Cardiac muscle cell (in vitro differentiated cells and primary cell): ENCODE results near the gene MOB3A. TPM values are rescaled to one million over a fixed set of nuclear protein-coding genes. Genes with fewer than 3 reads are reported as not detected.

Experiments used
- DNase-seq, 2 donors: peaks; one replicate each; pipeline versions ENCODE4 v3.0.0 to v3.0.0-alpha.2; 2010 to 2017; ENCODE audit warnings: low read depth in 1 of 2, low spot score in 1 of 2
- H3K27ac ChIP-seq: fragments of 200-600 bp; sonication (generic); 2 replicates; pipeline ENCODE4 v1.5.1; 2016
- H3K27me3 ChIP-seq: fragments of 200-600 bp; sonication (generic); 2 replicates; pipeline ENCODE4 v1.6.0; 2016; ENCODE audit warnings: control low read depth
- H3K36me3 ChIP-seq: fragments of 200-600 bp; sonication (generic); 2 replicates; pipeline ENCODE4 v1.5.1; 2016; ENCODE audit warnings: control low read depth
- H3K4me1 ChIP-seq: fragments of 200-600 bp; sonication (generic); 2 replicates; pipeline ENCODE4 v1.8.1; 2017; ENCODE audit warnings: low read depth, mild to moderate bottlenecking, mixed run types
- H3K4me3 ChIP-seq: fragments of 200-600 bp; sonication (generic); 2 replicates; pipeline ENCODE4 v1.5.1; 2016; ENCODE audit warnings: mild to moderate bottlenecking
- H3K9me3 ChIP-seq: fragments of 200-600 bp; sonication (generic); 2 replicates; pipeline ENCODE4 v1.5.1; 2017; ENCODE audit warnings: low read depth, mild to moderate bottlenecking, control low read depth
- CTCF ChIP-seq: IDR thresholded peaks from 2 replicates; pipeline ENCODE4 v1.5.1; 2012; ENCODE audit warnings: low read depth, mild to moderate bottlenecking, low read length
- polyA plus RNA-seq: library from polyadenylated mRNA; unstranded; fragments of >200 nt; fragmentation: Nextera tagmentation; extraction: Ambion mirVana; gene quantifications from 2 replicates; pipeline ENCODE4 v1.2.1, GENCODE V29; 2016
- total RNA-seq: library from RNA; depleted of rRNA; stranded (reverse); fragments of >200 nt; gene quantifications from 2 replicates; pipeline ENCODE4 v1.2.3, GENCODE V29; 2016

The MOB3A gene
- total and polyA plus RNA-seq, 2 experiments from 2014 or later, result 15.1 to 21.6 TPM

DNA sequence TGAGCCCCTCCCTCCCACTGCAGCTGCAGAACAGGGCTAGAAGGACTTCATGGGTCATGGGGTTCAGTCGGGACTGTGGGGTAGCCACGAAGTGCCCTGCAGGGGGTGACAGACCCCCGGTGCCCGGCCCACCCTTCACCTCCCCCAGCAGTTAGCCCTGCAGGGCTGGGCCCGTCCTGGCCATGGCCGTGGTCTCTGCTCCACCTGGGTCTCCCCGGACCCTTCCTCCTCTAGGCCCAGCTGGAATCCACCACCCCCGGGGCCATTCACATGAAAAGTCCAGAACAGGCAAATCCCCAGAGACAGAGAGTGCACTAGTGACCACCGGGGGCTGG, 62.3 kb downstream of the MOB3A start:
- H3K9me3 ChIP-seq, result no peaks in the 10 kb centered on the region
- TF ChIP-seq CTCF, result no peak
- no peak overlapping the region for H3K27ac ChIP-seq
- DNase-seq, result no peak
- peaks cover 3% of the 10 kb centered on the region for H3K4me1 ChIP-seq
- H3K36me3 ChIP-seq, result no peaks in the 10 kb centered on the region
- no peak overlapping the region for H3K4me3 ChIP-seq
- no peaks in the 10 kb centered on the region for H3K27me3 ChIP-seq

- H3K36me3 ChIP-seq, result no peaks in the 10 kb centered on the region
- DNase-seq, result no peak
- no peak overlapping the region for H3K4me3 ChIP-seq
- H3K27me3 ChIP-seq, result no peaks in the 10 kb centered on the region
- no peaks in the 10 kb centered on the region for H3K9me3 ChIP-seq
- no peak overlapping the region for H3K27ac ChIP-seq
- no peak for TF ChIP-seq CTCF
- peaks cover 3% of the 10 kb centered on the region for H3K4me1 ChIP-seq
Measured at GRCh38 chr19:2033115-2033824, 62.9 kb downstream of the MOB3A start.

GRCh38 chr19:2032296-2032941, 63.7 kb downstream of the MOB3A start:
- no peaks in the 10 kb centered on the region for H3K9me3 ChIP-seq
- no peak overlapping the region for H3K27ac ChIP-seq
- no peaks in the 10 kb centered on the region for H3K36me3 ChIP-seq
- no peaks in the 10 kb centered on the region for H3K27me3 ChIP-seq
- TF ChIP-seq CTCF, result no peak
- DNase-seq, result peak in 1 of 2 donors; percentile 91
- no peak overlapping the region for H3K4me3 ChIP-seq
- H3K4me1 ChIP-seq, result peaks cover 3% of the 10 kb centered on the region

DNA sequence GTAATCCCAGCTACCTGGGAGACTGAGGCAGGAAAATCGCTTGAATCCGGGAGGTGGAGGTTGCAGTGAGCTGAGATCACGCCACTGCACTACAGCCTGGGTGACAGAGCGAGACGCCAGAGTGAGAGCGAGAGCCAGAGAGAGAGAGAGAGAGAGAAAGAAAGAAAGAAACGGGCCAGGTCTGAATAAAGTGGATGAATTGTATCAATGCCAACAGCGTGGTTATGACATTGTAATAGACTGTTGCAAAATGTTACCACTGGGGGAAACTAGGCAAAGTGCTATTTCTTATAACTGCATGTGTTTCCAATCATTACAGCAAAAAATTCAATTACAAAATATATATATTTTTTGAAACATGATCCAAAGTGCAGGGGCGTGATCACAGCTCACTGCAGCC, 68.8 kb downstream of the MOB3A start:
- Histone ChIP-seq H3K4me3 (no peak overlapping the region), H3K4me1 (peaks cover 2% of the 10 kb centered on the region), H3K36me3 (no peaks in the 10 kb centered on the region), H3K27me3 (no peaks in the 10 kb centered on the region), H3K27ac (no peak overlapping the region), H3K9me3 (no peaks in the 10 kb centered on the region)
- TF ChIP-seq CTCF, result no peak
- peak in 1 of 2 donors; percentile 89 for DNase-seq

- Histone ChIP-seq H3K9me3 (no peaks in the 10 kb centered on the region), H3K36me3 (no peaks in the 10 kb centered on the region), H3K27ac (no peak overlapping the region), H3K4me3 (no peak overlapping the region), H3K4me1 (no peaks in the 10 kb centered on the region), H3K27me3 (no peaks in the 10 kb centered on the region)
- TF ChIP-seq CTCF, result no peak
- DNase-seq, result no peak
Measured at GRCh38 chr19:2026770-2027169, 69.4 kb downstream of the MOB3A start.
